Ovary (tissue), 3 donors: Measurements from ENCODE around the gene GNB5.

Experiments used
- CTCF ChIP-seq, 3 donors: fragments of 450-650 bp in 2 of 3; fragments of 200-600 bp in 1 of 3; IDR thresholded peaks; one replicate each; pipeline versions ENCODE4 v1.5.1 to v1.8.0; 2016 to 2022; ENCODE audit warnings: antibody characterized with exemption in 3 of 3, mild to moderate bottlenecking in 1 of 3
- EP300 ChIP-seq: sonication (generic); formaldehyde crosslinking; IDR thresholded peaks from one replicate; pipeline ENCODE4 v1.6.1; 2017; ENCODE audit warnings: antibody characterized with exemption
- POLR2A ChIP-seq: fragments of 450-650 bp; IDR thresholded peaks from one replicate; pipeline ENCODE4 v1.6.1; 2017; ENCODE audit warnings: antibody characterized with exemption, mild to moderate bottlenecking, moderate library complexity
- donor health status: DM: no; HTN: no; CAD: no.

GRCh38 chr15:52196891-52197290, 5.7 kb upstream of the GNB5 start:
- TF ChIP-seq CTCF (IDR thresholded peaks at IDR 0.05) (no peak), EP300 (no peak), POLR2A (no peak)
